ENCODE results near the gene SULT1A2.
"Not testable (repeated sequence)": the region's sequence is repeated elsewhere in the genome, so short reads cannot be mapped to it uniquely, and the experiment has no call there.

The SULT1A2 gene

DNA sequence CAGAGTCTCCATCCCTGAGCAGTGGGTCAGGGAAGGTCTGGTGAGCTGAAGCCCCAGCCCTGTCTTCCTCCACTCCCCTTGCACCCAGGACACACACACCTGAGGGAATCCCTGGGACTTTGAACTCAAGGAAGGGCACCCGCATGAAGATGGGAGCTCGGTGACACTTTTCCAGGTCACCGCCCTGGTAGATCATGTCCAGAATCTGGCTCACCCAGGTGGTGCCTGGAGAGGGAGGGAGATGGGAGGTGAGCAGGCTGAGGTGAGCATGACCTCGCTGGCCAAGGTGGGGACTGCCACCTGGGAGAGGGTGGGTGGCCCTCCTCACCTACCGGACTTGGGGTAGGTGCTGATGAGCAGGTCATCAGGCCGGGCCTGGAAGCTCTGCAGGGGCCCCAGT lies 1.4 kb downstream of the SULT1A2 start:
- not testable (repeated sequence) for H3K4me3 ChIP-seq, H3K27ac ChIP-seq

DNA sequence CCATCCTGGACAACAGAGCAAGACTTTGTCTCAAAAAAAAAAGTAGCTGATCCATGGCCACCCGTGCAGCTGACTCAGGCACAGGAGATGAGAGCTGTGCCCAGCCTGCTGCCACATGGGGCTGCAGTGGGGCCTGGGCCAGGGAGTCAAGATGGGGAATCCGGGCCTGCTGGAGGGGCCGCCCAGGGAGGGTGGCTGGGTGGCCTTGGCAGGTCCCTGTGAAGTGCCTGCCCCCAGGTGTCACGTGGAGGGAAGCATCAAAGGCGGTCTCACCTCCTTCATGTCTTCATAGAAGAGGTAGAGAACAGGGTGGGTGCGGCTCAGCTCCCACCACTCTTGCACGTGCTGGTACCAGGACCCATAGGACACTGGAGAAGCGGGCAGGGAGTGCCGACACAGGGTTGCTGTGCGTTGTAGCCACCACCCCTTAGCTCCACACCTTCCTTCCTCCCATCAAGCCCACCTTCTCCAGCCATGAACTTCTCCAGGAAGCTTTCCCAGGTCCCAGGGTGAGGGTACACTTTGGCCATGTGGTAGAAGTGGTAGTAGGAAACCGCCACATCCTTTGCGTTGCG lies 3.8 kb downstream of the SULT1A2 start:
- Histone ChIP-seq H3K27ac (no peak overlapping the region), H3K4me3 (no peak overlapping the region)

DNA sequence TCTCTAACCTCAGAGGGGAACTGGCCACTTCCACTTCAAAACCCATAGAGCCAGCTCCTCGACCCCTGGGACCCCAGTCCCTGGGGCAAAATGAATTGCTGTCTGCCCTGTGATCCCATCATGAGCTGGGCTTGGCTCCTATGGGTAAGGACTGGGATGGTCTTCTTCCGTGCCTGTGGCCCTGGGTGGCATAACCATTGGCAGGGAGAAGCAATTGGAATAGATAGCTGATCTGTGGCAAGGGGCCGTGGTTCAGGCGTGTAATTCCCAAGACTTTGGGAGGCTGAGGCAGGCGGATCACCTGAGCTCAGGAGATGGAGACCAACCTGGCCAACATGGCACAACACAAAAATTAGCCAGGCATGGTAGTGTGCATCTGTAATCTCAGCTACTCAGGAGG lies 4.3 kb downstream of the SULT1A2 start:
- H3K4me3 ChIP-seq, result no peak overlapping the region
- no peak overlapping the region for H3K27ac ChIP-seq

- Histone ChIP-seq H3K27ac (no peak overlapping the region), H3K4me3 (no peak overlapping the region)
Measured at GRCh38 chr16:28591355-28591754, 5.5 kb downstream of the SULT1A2 start.

- Histone ChIP-seq H3K4me3 (no peak overlapping the region), H3K27ac (no peak overlapping the region)
Measured at GRCh38 chr16:28590384-28591340, 6.2 kb downstream of the SULT1A2 start.

GRCh38 chr16:28589930-28590329 lies 6.9 kb downstream of the SULT1A2 start:
- Histone ChIP-seq H3K4me3 (no peak overlapping the region), H3K27ac (no peak overlapping the region)

GRCh38 chr16:28589069-28589468 lies 7.8 kb downstream of the SULT1A2 start:
- no peak overlapping the region for H3K4me3 ChIP-seq

GRCh38 chr16:28587386-28587785 lies 9.5 kb downstream of the SULT1A2 start:
- no peak overlapping the region for H3K27ac ChIP-seq
- H3K4me3 ChIP-seq, result no peak overlapping the region

More at GRCh38 chr16:28589069-28589468, 7.8 kb downstream of the SULT1A2 start:
- no peak overlapping the region for H3K27ac ChIP-seq

- H3K27ac ChIP-seq, result no peak overlapping the region
- H3K4me3 ChIP-seq, result no peak overlapping the region
Measured at GRCh38 chr16:28586466-28586865, 10.4 kb downstream of the SULT1A2 start.

- no peak overlapping the region for H3K4me3 ChIP-seq
- H3K27ac ChIP-seq, result no peak overlapping the region
Measured at GRCh38 chr16:28585674-28586073, 11.2 kb downstream of the SULT1A2 start.

- no peak overlapping the region for H3K4me3 ChIP-seq
Measured at GRCh38 chr16:28580726-28581315, 16.0 kb downstream of the SULT1A2 start.

DNA sequence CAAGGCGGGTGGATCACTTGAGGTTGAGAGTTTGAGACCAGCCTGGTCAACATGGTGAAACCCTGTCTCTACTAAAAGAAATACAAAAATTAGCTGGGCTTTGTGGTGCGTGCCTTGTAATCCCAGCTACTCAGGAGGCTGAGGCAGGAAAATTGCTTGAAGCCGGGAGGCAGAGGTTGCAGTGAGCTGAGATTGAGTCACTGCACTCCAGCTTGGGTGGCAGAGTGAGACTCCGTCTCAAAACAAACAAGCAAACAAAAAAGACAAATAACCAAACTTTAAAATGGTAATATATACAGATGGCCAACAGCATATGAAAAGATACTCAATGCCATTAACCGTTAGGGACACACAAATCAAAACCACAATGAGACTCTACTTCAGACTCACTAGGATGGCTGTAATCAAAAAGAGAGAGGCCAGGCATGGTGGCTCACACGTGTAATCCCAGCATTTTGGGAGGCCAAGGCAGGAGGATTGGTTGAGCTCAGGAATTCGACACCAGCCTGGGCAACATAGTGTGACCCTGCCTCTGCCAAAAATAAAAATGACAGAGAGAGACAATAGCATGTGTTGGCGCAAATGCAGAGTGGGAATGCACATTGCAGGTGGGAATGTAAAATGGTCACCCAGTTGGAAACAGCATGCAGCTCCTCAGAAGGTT lies 21.3 kb downstream of the SULT1A2 start:
- H3K27ac ChIP-seq, result no peak overlapping the region
- no peak overlapping the region for H3K4me3 ChIP-seq

More at GRCh38 chr16:28580726-28581315, 16.0 kb downstream of the SULT1A2 start:
- H3K27ac ChIP-seq, result no peak overlapping the region

DNA sequence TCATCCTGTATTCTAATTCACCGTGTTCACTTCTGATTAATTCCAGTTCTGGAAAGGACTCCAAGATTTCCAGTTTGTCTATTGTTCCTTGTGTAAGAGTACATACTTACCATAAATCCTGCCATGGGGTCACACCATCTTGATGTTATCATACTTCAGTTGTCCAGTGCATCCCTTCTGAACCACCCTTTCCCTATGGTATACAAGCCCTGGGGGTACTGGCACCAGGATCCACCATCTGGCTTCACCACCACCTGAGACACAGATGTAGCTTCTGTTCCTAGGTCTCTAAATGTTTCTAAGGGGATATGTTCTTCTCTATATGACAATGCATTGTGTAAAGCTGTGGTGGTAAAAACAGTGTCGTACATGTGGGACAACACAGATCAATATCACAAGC lies 21.9 kb downstream of the SULT1A2 start:
- Histone ChIP-seq H3K4me3 (no peak overlapping the region), H3K27ac (no peak overlapping the region)

- Histone ChIP-seq H3K4me3 (no peak overlapping the region), H3K27ac (no peak overlapping the region)
Measured at GRCh38 chr16:28573738-28574718, 22.8 kb downstream of the SULT1A2 start.

GRCh38 chr16:28572696-28573510 lies 23.9 kb downstream of the SULT1A2 start:
- no peak overlapping the region for H3K27ac ChIP-seq
- no peak overlapping the region for H3K4me3 ChIP-seq

DNA sequence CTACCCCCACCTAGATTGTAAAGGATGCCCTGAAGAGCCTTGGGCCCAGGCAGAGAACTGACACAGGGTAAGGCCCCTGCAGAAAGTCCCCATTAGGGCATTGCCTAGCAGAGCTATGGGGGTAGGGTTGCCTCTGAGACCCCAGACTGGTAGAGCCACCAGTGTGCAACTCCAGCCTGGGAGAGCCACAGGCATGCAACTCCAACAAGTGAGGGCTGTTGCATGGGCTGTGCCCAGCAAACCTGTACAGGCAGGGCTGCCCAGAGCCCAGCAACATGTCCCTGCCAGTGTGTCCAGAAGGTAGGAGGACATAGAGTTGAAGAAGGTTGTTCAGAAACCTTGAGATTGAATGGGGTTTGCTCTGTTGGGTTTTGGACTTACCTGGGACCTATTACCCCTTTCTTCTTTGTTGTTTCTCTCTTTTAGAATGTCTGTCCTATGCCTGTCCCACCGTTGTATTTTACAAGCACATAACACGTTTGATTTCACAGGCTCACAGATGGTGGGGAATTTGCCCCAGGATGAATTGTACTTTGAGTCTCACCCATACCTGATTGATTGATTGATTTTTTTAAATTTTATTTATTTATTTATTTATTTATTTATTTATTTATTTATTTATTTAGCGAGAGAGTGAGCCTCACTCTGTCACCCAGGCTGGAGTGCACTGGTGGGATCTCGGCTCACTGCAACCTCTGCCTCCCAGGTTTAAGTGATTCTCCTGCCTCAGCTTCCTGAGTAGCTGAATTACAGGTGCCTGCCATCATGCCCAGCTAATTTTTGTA lies 26.7 kb downstream of the SULT1A2 start:
- no peak overlapping the region for H3K27ac ChIP-seq

GRCh38 chr16:28569021-28569420 lies 27.8 kb downstream of the SULT1A2 start:
- H3K4me3 ChIP-seq, result no peak overlapping the region
- H3K27ac ChIP-seq, result no peak overlapping the region

More for the DNA sequence above, 26.7 kb downstream of the SULT1A2 start:
- H3K4me3 ChIP-seq, result no peak overlapping the region

Data from skin epidermis (tissue), 12 donors.